ENCODE measurements around the gene TMEM106C.

DNA sequence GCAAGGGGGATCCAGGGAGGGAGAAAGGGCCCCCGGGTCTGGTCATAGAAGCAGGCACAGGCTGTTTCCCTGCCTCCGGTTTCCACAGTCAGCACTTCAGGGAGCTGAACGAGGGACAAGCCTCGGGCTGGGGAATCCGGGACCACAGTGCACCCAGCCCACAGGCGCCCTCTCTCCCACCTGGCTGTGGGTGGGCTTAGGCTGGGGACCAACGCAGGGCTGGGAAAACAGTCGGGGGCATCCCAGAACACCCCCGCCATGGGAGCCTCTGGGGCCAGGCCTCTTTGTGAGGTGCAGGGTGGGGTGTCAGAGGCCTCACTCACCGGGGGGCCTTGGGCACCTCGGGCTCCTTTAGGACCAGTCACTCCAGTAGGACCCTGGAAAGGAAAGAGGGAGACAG lies 16.3 kb downstream of the TMEM106C start:
- no peak for TF ChIP-seq ZNF565 (CRISPR knock-in tag; conservative IDR thresholded peaks at IDR 0.05; ENCODE audit: low read depth)
- no peak for TF ChIP-seq ESRRG (CRISPR knock-in tag; IDR thresholded peaks at IDR 0.05)
- no peak for TF ChIP-seq PPARA (CRISPR knock-in tag; IDR thresholded peaks at IDR 0.05; ENCODE audit: borderline replicate concordance)
- TF ChIP-seq ZFP30 (CRISPR knock-in tag; IDR thresholded peaks at IDR 0.05): no peak
- no peak for TF ChIP-seq RARB (CRISPR knock-in tag; IDR thresholded peaks at IDR 0.05)
- TF ChIP-seq, protein P1, sequence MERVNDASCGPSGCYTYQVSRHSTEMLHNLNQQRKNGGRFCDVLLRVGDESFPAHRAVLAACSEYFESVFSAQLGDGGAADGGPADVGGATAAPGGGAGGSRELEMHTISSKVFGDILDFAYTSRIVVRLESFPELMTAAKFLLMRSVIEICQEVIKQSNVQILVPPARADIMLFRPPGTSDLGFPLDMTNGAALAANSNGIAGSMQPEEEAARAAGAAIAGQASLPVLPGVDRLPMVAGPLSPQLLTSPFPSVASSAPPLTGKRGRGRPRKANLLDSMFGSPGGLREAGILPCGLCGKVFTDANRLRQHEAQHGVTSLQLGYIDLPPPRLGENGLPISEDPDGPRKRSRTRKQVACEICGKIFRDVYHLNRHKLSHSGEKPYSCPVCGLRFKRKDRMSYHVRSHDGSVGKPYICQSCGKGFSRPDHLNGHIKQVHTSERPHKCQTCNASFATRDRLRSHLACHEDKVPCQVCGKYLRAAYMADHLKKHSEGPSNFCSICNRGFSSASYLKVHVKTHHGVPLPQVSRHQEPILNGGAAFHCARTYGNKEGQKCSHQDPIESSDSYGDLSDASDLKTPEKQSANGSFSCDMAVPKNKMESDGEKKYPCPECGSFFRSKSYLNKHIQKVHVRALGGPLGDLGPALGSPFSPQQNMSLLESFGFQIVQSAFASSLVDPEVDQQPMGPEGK (CRISPR knock-in tag; IDR thresholded peaks at IDR 0.05; ENCODE audit: borderline replicate concordance): no peak
- no peak for TF ChIP-seq BACH2 (CRISPR knock-in tag; IDR thresholded peaks at IDR 0.05; ENCODE audit: borderline replicate concordance)
- TF ChIP-seq, protein P2, sequence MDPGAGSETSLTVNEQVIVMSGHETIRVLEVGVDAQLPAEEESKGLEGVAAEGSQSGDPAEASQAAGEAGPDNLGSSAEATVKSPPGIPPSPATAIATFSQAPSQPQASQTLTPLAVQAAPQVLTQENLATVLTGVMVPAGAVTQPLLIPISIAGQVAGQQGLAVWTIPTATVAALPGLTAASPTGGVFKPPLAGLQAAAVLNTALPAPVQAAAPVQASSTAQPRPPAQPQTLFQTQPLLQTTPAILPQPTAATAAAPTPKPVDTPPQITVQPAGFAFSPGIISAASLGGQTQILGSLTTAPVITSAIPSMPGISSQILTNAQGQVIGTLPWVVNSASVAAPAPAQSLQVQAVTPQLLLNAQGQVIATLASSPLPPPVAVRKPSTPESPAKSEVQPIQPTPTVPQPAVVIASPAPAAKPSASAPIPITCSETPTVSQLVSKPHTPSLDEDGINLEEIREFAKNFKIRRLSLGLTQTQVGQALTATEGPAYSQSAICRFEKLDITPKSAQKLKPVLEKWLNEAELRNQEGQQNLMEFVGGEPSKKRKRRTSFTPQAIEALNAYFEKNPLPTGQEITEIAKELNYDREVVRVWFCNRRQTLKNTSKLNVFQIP (CRISPR knock-in tag; IDR thresholded peaks at IDR 0.05; ENCODE audit: borderline replicate concordance, low read depth): no peak
- no peak for TF ChIP-seq ZFP3 (CRISPR knock-in tag; IDR thresholded peaks at IDR 0.05)
- TF ChIP-seq TOX (CRISPR knock-in tag; IDR thresholded peaks at IDR 0.05; ENCODE audit: borderline replicate concordance): no peak
